NB4 (cell line): Measurements from ENCODE around the gene SS18L1.

Experiments
- CTCF ChIP-seq: IDR thresholded peaks from one replicate; pipeline ENCODE4 v1.5.1; 2012; ENCODE audit warnings: low read depth, low read length
- MAX ChIP-seq: IDR thresholded peaks from 2 replicates; pipeline ENCODE4 v1.6.1; 2011; ENCODE audit warnings: low read depth, low read length

GRCh38 chr20:62186887-62187866, 43.6 kb downstream of the SS18L1 start:
- no peak for TF ChIP-seq CTCF
- no peak for TF ChIP-seq MAX
